HL-60/S4 treated with retinoic acid at 250 ng/mL for 4 days and 3 days (cell line): ENCODE data around the gene CKB.

Experiments used
- in situ Hi-C: fragments of 300-500 bp; cut with MboI; formaldehyde crosslinking; loops from 2 replicates; pipeline ENCODE4 v1.7.0; 2022; ENCODE audit warnings: low sequenced_read_pairs

The CKB gene

GRCh38 chr14:103522649-103523574 is at the start of gene CKB:
Gene CKB, minus strand, starts transcription at chr14:103522830. Its CDS starts 337 bp downstream, at chr14:103522493.
- in situ Hi-C loops: no loop called here

GRCh38 chr14:103569408-103569807 is 46.8 kb upstream of the CKB start:
- in situ Hi-C loops: no loop called here

GRCh38 chr14:103568952-103569351 is 46.3 kb upstream of the CKB start:
- in situ Hi-C loops: no loop called here

- in situ Hi-C loops: no loop called here
Observed at GRCh38 chr14:103563844-103564505, 41.3 kb upstream of the CKB start.

GRCh38 chr14:103563226-103563620 is 40.6 kb upstream of the CKB start:
- in situ Hi-C loops: no loop called here

- in situ Hi-C loops: no loop called here
Observed at GRCh38 chr14:103562429-103563225, 40.0 kb upstream of the CKB start, which contains the start of the genes BAG5 and COA8. Gene BAG5, minus strand, starts transcription at chr14:103562657. Its CDS starts 1,493 bp downstream, at chr14:103561164. Gene COA8, plus strand, starts transcription at chr14:103562960. Its CDS starts 42 bp downstream, at chr14:103563002.

- in situ Hi-C loops: no loop called here
Observed at GRCh38 chr14:103562179-103562428, 39.5 kb upstream of the CKB start.

GRCh38 chr14:103561381-103562178 is 39.0 kb upstream of the CKB start:
- in situ Hi-C loops: no loop called here

GRCh38 chr14:103560691-103561090 is 38.1 kb upstream of the CKB start:
- in situ Hi-C loops: no loop called here

- in situ Hi-C loops: no loop called here
Observed at GRCh38 chr14:103559766-103560165, 37.1 kb upstream of the CKB start.

GRCh38 chr14:103558071-103558882 is 35.6 kb upstream of the CKB start:
- in situ Hi-C loops: no loop called here

- in situ Hi-C loops: no loop called here
Observed at GRCh38 chr14:103556946-103557758, 34.5 kb upstream of the CKB start.

GRCh38 chr14:103555559-103556337 is 33.1 kb upstream of the CKB start:
- in situ Hi-C loops: no loop called here

- in situ Hi-C loops: no loop called here
Observed at GRCh38 chr14:103552846-103553210, 30.2 kb upstream of the CKB start.

GRCh38 chr14:103552011-103552845 is 29.6 kb upstream of the CKB start:
- in situ Hi-C loops: no loop called here

GRCh38 chr14:103551338-103551762 is 28.7 kb upstream of the CKB start:
- in situ Hi-C loops: no loop called here
